ENCODE measurements around the gene RAB7A.

RAB7A gene

DNA sequence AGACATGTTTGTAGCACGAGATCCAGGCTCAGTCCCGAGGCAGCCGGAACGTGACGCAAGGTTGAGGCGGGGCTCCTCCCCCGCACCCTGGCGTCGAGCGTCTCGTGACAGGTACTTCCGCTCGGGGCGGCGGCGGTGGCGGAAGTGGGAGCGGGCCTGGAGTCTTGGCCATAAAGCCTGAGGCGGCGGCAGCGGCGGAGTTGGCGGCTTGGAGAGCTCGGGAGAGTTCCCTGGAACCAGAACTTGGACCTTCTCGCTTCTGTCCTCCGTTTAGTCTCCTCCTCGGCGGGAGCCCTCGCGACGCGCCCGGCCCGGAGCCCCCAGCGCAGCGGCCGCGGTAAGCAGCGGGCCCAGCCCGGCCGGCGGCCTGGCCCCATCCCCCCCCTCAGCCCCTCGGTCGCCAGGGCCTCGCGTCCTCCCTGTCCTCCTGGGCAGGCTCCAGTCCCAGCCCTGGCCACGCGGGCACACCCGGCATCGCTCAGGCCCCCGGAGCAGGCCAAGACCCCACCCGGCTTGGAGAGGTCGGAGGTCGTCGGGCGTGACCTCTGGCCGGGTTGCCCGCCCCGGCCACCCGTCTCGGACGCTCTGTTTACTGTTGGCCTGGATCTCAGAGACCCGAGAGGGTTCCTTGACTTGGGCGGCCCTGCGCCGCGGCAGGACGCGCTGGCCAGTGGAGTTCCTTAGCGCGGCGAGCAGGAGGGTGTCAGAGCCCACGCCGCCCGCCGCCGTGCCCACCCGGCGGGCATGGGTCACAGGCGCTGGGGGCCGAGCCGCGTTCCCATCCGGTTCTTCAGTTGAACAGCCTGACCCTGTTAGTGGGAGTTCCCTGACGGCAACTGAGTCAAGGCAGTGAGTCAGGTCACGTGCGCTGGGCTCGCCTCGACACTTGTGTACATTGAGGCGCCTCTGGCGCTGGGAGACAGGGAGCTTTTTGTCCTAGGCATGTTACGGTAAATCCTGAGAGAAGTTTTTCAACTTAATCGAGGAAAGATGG, at the start of gene RAB7A:
Gene RAB7A (plus strand): TSS at position 161 of the 994 bp plus-strand sequence. CDS start 69,185 bp downstream, outside the sequence.
- no peaks in the 10 kb centered on the region for H3K27me3 ChIP-seq (ENCODE audit: control insufficient read depth, insufficient read depth, low read length)
- no peaks in the 10 kb centered on the region for H3K36me3 ChIP-seq (ENCODE audit: control insufficient read depth, insufficient read depth, low read length)
- H3K4me1 ChIP-seq (ENCODE audit: control insufficient read depth, insufficient read depth, low read length), result peaks cover 48% of the 10 kb centered on the region
- peak within 1 kb of the TSS; percentile 92 for H3K9ac ChIP-seq (ENCODE audit: low read length)
- peak within 1 kb of the TSS; percentile 94 for H3K4me3 ChIP-seq (ENCODE audit: low read depth, low read length)
- no peaks in the 10 kb centered on the region for H3K9me3 ChIP-seq (ENCODE audit: control insufficient read depth, insufficient read depth, low read depth, low read length)
- peak within 1 kb of the TSS; percentile 85 for H3K27ac ChIP-seq (ENCODE audit: low read depth, low read length)

DNA sequence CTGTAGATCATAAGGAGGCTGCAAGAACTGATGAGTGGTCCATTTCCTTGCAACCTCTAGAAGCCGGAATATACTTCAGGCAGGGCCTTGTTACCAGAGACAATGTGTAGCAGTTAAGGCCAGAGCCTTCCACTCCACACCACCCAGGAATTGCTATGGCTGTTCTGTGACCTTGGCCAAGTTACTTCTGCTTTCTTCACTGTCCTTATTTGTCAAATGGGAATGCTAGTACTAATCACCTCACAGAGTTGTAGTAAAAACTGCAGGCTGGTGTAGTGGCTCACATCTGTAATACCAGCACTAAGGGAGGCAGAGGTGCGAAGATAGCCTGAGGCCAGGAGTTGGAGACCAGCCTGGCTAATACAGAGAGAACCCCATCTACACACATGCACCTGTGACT, 46.6 kb upstream of the RAB7A start:
- peaks cover 12% of the 10 kb centered on the region for H3K4me1 ChIP-seq (ENCODE audit: control insufficient read depth, insufficient read depth, low read length)
- no peak overlapping the region for H3K9ac ChIP-seq (ENCODE audit: low read length)
- no peak overlapping the region for H3K4me3 ChIP-seq (ENCODE audit: low read depth, low read length)
- peaks cover 11% of the 10 kb centered on the region; the same call in 1 of the 2 replicates for H3K27me3 ChIP-seq (ENCODE audit: control insufficient read depth, insufficient read depth, low read length)
- H3K36me3 ChIP-seq (ENCODE audit: control insufficient read depth, insufficient read depth, low read length), result no peaks in the 10 kb centered on the region
- H3K9me3 ChIP-seq (ENCODE audit: control insufficient read depth, insufficient read depth, low read depth, low read length), result no peaks in the 10 kb centered on the region
- H3K27ac ChIP-seq (ENCODE audit: low read depth, low read length), result no peak overlapping the region

DNA sequence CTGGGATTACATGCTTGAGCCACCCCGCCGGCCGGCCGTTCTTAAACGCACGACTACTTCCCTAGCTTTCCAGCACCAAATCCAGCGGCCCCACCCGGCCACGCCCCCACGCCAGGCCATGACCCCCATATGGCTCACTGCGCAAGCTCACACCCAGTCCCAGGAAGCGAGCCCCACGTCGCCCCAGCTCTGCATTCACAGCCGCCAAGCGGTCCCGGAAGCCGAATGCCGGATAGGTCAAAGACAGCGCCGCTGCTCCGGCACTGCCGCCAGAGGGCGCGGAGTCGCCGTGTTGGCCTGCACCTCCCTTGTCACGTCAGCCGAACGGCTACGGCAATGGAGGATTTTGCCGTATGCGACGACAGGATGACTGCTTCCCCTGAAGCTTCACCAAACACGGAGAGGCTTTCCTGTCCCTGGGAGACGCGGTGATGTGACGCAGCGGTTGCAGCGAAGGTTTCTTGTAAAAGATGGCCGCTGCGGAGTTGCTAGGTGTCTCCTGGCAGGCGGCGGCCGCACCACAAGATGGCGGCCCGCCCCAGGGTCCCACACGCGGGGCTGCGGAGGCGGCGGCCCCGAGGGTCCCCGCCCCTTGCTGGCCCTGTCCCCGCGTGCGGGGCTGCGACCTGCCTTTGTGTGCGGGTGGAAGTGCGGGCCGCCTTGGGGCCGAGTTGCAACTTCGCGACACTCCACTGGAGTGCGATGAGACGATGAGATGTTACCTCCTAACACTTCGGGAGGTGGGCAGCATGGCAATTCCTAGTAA, 45.2 kb upstream of the RAB7A start:
- Histone ChIP-seq H3K9me3 (ENCODE audit: control insufficient read depth, insufficient read depth, low read depth, low read length) (no peaks in the 10 kb centered on the region), H3K27me3 (ENCODE audit: control insufficient read depth, insufficient read depth, low read length) (peaks cover 8% of the 10 kb centered on the region; the same call in 1 of the 2 replicates), H3K27ac (ENCODE audit: low read depth, low read length) (peak overlapping the region; percentile 76), H3K4me3 (ENCODE audit: low read depth, low read length) (peak overlapping the region; percentile 70), H3K36me3 (ENCODE audit: control insufficient read depth, insufficient read depth, low read length) (no peaks in the 10 kb centered on the region), H3K4me1 (ENCODE audit: control insufficient read depth, insufficient read depth, low read length) (peaks cover 7% of the 10 kb centered on the region), H3K9ac (ENCODE audit: low read length) (peak overlapping the region; percentile 93)

DNA sequence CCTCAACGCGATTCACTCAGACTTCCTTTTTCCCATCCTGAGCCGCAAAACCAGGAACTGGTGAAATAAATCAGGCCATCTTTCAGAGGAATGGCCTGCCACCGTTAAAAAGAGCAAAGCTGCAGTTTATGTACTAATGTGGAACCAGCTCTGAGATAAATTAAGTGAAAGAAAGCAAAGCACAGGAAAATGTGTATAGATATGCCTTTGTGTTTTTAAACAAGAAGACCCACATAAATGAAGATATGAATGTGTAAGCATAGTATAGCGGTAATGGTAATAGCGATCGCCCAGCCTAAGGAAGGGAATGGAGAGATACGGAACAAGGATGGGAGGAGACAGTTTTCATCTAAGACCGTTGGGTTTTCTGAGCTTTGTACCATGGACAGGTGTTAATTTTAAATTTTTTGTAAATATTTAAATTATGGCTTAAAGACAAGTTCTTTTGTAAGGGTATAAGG, 44.6 kb upstream of the RAB7A start:
- Histone ChIP-seq H3K9me3 (ENCODE audit: control insufficient read depth, insufficient read depth, low read depth, low read length) (no peaks in the 10 kb centered on the region), H3K27ac (ENCODE audit: low read depth, low read length) (peak overlapping the region; percentile 76), H3K27me3 (ENCODE audit: control insufficient read depth, insufficient read depth, low read length) (peaks cover 8% of the 10 kb centered on the region; the same call in 1 of the 2 replicates), H3K4me3 (ENCODE audit: low read depth, low read length) (peak overlapping the region; percentile 70), H3K4me1 (ENCODE audit: control insufficient read depth, insufficient read depth, low read length) (peaks cover 7% of the 10 kb centered on the region), H3K9ac (ENCODE audit: low read length) (peak overlapping the region; percentile 93), H3K36me3 (ENCODE audit: control insufficient read depth, insufficient read depth, low read length) (no peaks in the 10 kb centered on the region)

DNA sequence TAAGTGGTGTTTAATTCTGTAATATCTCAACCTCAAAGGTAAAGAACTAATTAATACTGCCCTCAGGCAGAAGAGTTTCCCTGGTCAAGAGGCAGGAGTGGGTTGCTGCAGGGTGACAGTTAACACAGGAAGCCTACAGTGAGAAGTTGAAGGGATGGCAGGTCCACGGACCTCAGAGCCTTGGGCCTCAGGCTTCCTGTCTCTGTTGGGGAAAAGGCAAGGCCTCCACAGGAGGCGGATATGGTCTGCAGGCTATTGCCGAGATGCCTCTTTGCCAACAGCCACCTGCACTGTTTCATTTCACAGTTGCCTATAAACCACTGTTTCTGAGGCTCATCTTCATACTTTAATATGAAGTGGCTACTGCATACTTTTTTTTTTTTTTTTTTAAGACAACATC, 42.0 kb upstream of the RAB7A start:
- no peaks in the 10 kb centered on the region for H3K9me3 ChIP-seq (ENCODE audit: control insufficient read depth, insufficient read depth, low read depth, low read length)
- no peaks in the 10 kb centered on the region for H3K27me3 ChIP-seq (ENCODE audit: control insufficient read depth, insufficient read depth, low read length)
- no peak overlapping the region for H3K4me3 ChIP-seq (ENCODE audit: low read depth, low read length)
- H3K36me3 ChIP-seq (ENCODE audit: control insufficient read depth, insufficient read depth, low read length), result no peaks in the 10 kb centered on the region
- H3K9ac ChIP-seq (ENCODE audit: low read length), result no peak overlapping the region
- no peak overlapping the region for H3K27ac ChIP-seq (ENCODE audit: low read depth, low read length)
- H3K4me1 ChIP-seq (ENCODE audit: control insufficient read depth, insufficient read depth, low read length), result peaks cover 7% of the 10 kb centered on the region

DNA sequence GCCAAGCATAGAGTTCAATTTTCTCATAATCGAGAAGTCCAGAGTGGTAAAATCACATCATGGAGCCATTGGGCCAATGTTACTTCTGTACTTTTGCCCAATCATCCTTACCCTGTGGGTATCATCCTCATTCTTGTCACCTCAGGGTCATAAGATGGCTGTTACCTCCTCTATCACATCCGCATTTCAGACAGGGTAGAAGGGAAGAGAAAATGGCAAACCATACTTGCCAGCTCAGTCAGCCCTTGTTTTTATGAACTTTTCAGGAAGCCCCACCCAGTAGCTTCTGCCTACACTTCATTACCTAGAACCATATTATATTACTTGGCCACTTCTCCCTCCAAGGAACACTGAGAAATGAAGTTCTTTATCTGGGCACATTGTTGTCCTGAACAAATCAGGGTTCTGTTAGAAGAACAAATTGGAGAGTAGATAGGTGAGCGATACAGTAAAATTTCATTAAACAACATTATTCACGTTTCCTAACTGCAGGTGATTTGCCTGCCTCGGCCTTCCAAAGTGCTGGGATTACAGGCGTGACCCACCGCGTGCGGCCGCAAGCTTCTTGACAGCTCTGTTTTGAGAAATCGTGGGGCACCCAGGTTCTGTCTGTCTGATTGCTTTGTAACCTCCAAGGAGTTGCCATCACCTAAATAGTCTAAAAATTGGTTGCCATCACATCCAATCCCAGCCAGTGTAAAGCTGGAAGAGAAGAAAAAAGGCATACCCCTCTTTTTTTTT, 40.8 kb upstream of the RAB7A start:
- H3K4me1 ChIP-seq (ENCODE audit: control insufficient read depth, insufficient read depth, low read length), result peaks cover 7% of the 10 kb centered on the region
- H3K27me3 ChIP-seq (ENCODE audit: control insufficient read depth, insufficient read depth, low read length), result no peaks in the 10 kb centered on the region
- H3K9ac ChIP-seq (ENCODE audit: low read length), result no peak overlapping the region

DNA sequence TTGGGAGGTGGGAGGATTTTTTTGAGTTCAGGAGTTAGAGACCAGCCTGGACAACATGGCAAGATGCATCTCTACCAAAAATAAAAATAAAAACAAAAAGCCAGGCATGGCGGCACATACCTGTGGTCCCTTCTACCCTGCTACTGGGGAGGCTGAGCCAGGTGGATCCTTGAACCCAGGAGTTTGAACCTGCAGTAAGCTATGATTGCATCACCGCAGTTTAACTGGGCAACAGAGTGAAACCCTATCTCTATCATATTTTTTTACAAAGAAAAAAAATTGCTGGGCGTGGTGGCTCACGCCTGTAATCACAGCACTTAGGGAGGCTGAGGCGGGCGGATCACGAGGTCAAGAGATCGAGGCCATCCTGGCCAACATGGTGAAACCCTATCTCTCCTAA, 39.5 kb upstream of the RAB7A start:
- H3K9me3 ChIP-seq (ENCODE audit: control insufficient read depth, insufficient read depth, low read depth, low read length), result no peaks in the 10 kb centered on the region
- no peaks in the 10 kb centered on the region for H3K27me3 ChIP-seq (ENCODE audit: control insufficient read depth, insufficient read depth, low read length)
- H3K36me3 ChIP-seq (ENCODE audit: control insufficient read depth, insufficient read depth, low read length), result no peaks in the 10 kb centered on the region
- no peak overlapping the region for H3K9ac ChIP-seq (ENCODE audit: low read length)
- H3K4me3 ChIP-seq (ENCODE audit: low read depth, low read length), result no peak overlapping the region
- H3K27ac ChIP-seq (ENCODE audit: low read depth, low read length), result no peak overlapping the region
- peaks cover 4% of the 10 kb centered on the region for H3K4me1 ChIP-seq (ENCODE audit: control insufficient read depth, insufficient read depth, low read length)

More for the DNA sequence above, 40.8 kb upstream of the RAB7A start:
- Histone ChIP-seq H3K9me3 (ENCODE audit: control insufficient read depth, insufficient read depth, low read depth, low read length) (no peaks in the 10 kb centered on the region), H3K36me3 (ENCODE audit: control insufficient read depth, insufficient read depth, low read length) (no peaks in the 10 kb centered on the region), H3K27ac (ENCODE audit: low read depth, low read length) (no peak overlapping the region), H3K4me3 (ENCODE audit: low read depth, low read length) (no peak overlapping the region)

DNA sequence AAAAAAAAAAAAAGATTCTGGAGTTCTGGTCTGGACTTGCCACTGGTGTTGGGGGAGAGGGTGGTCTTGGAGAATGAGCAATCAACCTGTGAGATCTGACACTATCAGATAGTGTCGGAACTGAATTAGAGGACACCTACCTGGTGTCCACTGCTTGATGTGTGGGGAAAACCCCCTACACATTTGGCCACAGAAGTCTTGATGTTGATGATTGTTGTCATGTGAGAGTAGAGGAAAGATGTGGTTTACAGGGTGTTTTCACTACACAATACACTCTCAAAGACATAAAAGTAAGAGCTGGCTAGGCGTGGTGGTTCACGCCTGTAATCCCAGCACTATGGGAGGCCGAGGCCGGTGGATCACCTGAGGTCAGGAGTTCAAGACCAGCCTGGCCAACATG, 36.9 kb upstream of the RAB7A start:
- no peak overlapping the region for H3K27ac ChIP-seq (ENCODE audit: low read depth, low read length)
- no peaks in the 10 kb centered on the region for H3K27me3 ChIP-seq (ENCODE audit: control insufficient read depth, insufficient read depth, low read length)
- peaks cover 6% of the 10 kb centered on the region; the same call in 1 of the 2 replicates for H3K4me1 ChIP-seq (ENCODE audit: control insufficient read depth, insufficient read depth, low read length)
- no peaks in the 10 kb centered on the region for H3K36me3 ChIP-seq (ENCODE audit: control insufficient read depth, insufficient read depth, low read length)
- H3K9me3 ChIP-seq (ENCODE audit: control insufficient read depth, insufficient read depth, low read depth, low read length), result no peaks in the 10 kb centered on the region
- no peak overlapping the region for H3K4me3 ChIP-seq (ENCODE audit: low read depth, low read length)
- no peak overlapping the region for H3K9ac ChIP-seq (ENCODE audit: low read length)

DNA sequence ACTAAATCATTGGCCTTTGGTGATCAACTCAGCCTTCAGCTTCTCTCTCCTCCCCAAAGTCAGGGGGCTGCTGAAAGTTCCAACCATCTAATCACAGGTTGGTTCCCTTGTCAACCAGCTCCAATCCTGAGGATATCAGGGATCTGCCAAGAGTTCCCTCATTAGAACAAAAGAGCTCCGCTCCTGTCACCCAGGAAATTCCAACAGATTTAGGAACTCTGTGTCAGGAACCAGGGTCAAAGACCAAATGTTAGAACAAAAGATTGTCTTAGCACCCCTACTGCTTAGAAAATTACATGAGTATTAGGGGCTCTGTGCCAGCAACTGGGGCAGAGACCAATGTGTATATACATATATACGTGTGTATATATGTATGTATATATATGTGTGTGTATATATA, 32.3 kb upstream of the RAB7A start:
- Histone ChIP-seq H3K9me3 (ENCODE audit: control insufficient read depth, insufficient read depth, low read depth, low read length) (no peaks in the 10 kb centered on the region), H3K36me3 (ENCODE audit: control insufficient read depth, insufficient read depth, low read length) (no peaks in the 10 kb centered on the region), H3K4me3 (ENCODE audit: low read depth, low read length) (no peak overlapping the region), H3K27me3 (ENCODE audit: control insufficient read depth, insufficient read depth, low read length) (no peaks in the 10 kb centered on the region), H3K27ac (ENCODE audit: low read depth, low read length) (no peak overlapping the region), H3K4me1 (ENCODE audit: control insufficient read depth, insufficient read depth, low read length) (peaks cover 6% of the 10 kb centered on the region; the same call in 1 of the 2 replicates), H3K9ac (ENCODE audit: low read length) (no peak overlapping the region)

DNA sequence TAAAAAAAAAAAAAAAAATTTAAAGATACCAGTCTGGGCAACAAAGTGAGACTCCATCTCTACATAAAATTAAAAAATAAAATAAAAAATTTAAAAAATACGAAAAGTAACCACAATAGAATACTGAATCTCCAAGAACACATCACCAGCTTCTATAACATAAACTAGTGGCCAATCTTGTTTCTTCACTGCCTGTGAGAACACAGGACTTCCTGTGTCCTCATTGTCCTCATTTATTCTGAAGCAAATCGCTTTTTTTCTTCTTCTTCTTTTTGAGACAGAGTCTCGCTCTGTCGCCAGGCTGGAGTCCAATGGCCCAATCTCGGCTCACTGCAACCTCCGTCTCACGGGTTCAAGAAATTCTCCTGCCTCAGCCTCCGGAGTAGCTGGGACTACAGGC, 28.6 kb upstream of the RAB7A start:
- no peaks in the 10 kb centered on the region for H3K36me3 ChIP-seq (ENCODE audit: control insufficient read depth, insufficient read depth, low read length)
- no peak overlapping the region for H3K27ac ChIP-seq (ENCODE audit: low read depth, low read length)
- no peaks in the 10 kb centered on the region for H3K27me3 ChIP-seq (ENCODE audit: control insufficient read depth, insufficient read depth, low read length)
- no peak overlapping the region for H3K4me3 ChIP-seq (ENCODE audit: low read depth, low read length)
- H3K9ac ChIP-seq (ENCODE audit: low read length), result no peak overlapping the region
- no peaks in the 10 kb centered on the region for H3K9me3 ChIP-seq (ENCODE audit: control insufficient read depth, insufficient read depth, low read depth, low read length)
- H3K4me1 ChIP-seq (ENCODE audit: control insufficient read depth, insufficient read depth, low read length), result peaks cover 6% of the 10 kb centered on the region; the same call in 1 of the 2 replicates
